ENCODE results near the gene CAMTA1.

GRCh38 chr1:6927626-6928025 lies 142.4 kb downstream of the CAMTA1 start:
- TF ChIP-seq CTCF (IDR thresholded peaks at IDR 0.05; ENCODE audit: borderline replicate concordance, extremely low read depth, low read length, poor library complexity, severe bottlenecking) (no peak), EZH2 (IDR thresholded peaks at IDR 0.05; ENCODE audit: borderline replicate concordance, low read depth, low read length, severe bottlenecking) (no peak)

All from DND-41 (cell line).